SK-N-SH (cell line): ENCODE measurements around the gene SLC6A9. TPM values are rescaled to one million over a fixed set of nuclear protein-coding genes. Genes with fewer than 3 reads are reported as not detected.

Experiments
- CTCF ChIA-PET: fragments of 300-600, 350-600 bp; formaldehyde crosslinking; extraction: SDS; loops from one replicate; lab custom pipeline; 2021; lab: Yijun Ruan, JAX
- POLR2A ChIA-PET: fragments of 350-600 bp; sonication (Branson Sonifier 250); formaldehyde crosslinking; extraction: SDS; loops from one replicate; lab custom pipeline; 2020; ENCODE audit warnings: antibody characterized with exemption, inconsistent platforms; lab: Yijun Ruan, JAX
- DNase-seq: peaks from one replicate; pipeline ENCODE4 v3.0.0; 2012
- H2AFZ ChIP-seq: fragments of 200-600 bp; sonication (generic); 2 replicates; pipeline ENCODE4 v1.8.1; 2016; ENCODE audit warnings: antibody characterized with exemption, mild to moderate bottlenecking, low read depth
- H3F3A ChIP-seq: fragments of 200-600 bp; sonication (generic); replicated peaks from 2 replicates; pipeline ENCODE3; 2016; ENCODE audit warnings: antibody characterized with exemption, mild to moderate bottlenecking; ENCODE audit not compliant: insufficient read depth
- H3K27ac ChIP-seq, 2 experiments: fragments of 200-500 bp in 1 of 2; fragments of 200-600 bp in 1 of 2; sonication (Bioruptor generic) in 1 of 2; sonication (generic), shearing (Covaris generic) in 1 of 2; 2 replicates each; pipeline versions ENCODE4 v1.5.1 to v1.6.1; 2014 to 2016; ENCODE audit warnings: low read depth in 2 of 2, inconsistent platforms in 1 of 2, low read length in 1 of 2, mild to moderate bottlenecking in 1 of 2, mixed read lengths in 1 of 2
- H3K27me3 ChIP-seq: fragments of 200-600 bp; sonication (generic), shearing (Covaris generic); 2 replicates; pipeline ENCODE4 v1.6.1; 2016; ENCODE audit warnings: mixed run types; ENCODE audit not compliant: insufficient read depth
- H3K36me3 ChIP-seq, 2 experiments: fragments of 200-500 bp in 1 of 2; fragments of 200-600 bp in 1 of 2; sonication (Bioruptor generic) in 1 of 2; sonication (generic) in 1 of 2; replicated peaks in 1 of 2; 2 replicates each; pipeline versions ENCODE3 to v1.5.1; 2014 to 2016; ENCODE audit warnings: low read length in 1 of 2, mild to moderate bottlenecking in 1 of 2; ENCODE audit not compliant: insufficient read depth in 2 of 2, control insufficient read depth in 1 of 2
- H3K4me1 ChIP-seq, 2 experiments: fragments of 200-500 bp in 1 of 2; fragments of 200-600 bp in 1 of 2; sonication (Bioruptor generic) in 1 of 2; sonication (generic), shearing (Covaris generic) in 1 of 2; 2 replicates each; pipeline versions ENCODE4 v1.5.1 to v1.6.1; 2014 to 2016; ENCODE audit warnings: low read depth in 1 of 2, low read length in 1 of 2, mixed run types in 1 of 2; ENCODE audit not compliant: insufficient read depth in 2 of 2, control insufficient read depth in 1 of 2
- H3K4me2 ChIP-seq: fragments of 200-600 bp; sonication (generic), shearing (Covaris generic); 2 replicates; pipeline ENCODE4 v1.6.1; 2017; ENCODE audit warnings: mixed run types
- H3K4me3 ChIP-seq, 2 experiments: fragments of 200-500 bp in 1 of 2; fragments of 200-600 bp in 1 of 2; sonication (Bioruptor generic) in 1 of 2; sonication (generic), shearing (Covaris generic) in 1 of 2; 2 replicates each; pipeline versions ENCODE4 v1.5.1 to v1.8.1; 2014 to 2016; ENCODE audit warnings: low read depth in 2 of 2, inconsistent platforms in 1 of 2, low read length in 1 of 2, mild to moderate bottlenecking in 1 of 2, mixed read lengths in 1 of 2, moderate library complexity in 1 of 2
- H3K79me2 ChIP-seq: fragments of 200-600 bp; sonication (generic); 2 replicates; pipeline ENCODE4 v1.8.1; 2017; ENCODE audit warnings: mild to moderate bottlenecking; ENCODE audit not compliant: insufficient read depth
- H3K9ac ChIP-seq: fragments of 200-600 bp; sonication (generic); 2 replicates; pipeline ENCODE4 v1.6.1; 2017; ENCODE audit warnings: mixed run types
- H3K9me2 ChIP-seq: fragments of 200-600 bp; sonication (generic); 2 replicates; pipeline ENCODE4 v1.6.1; 2017; ENCODE audit warnings: mixed run types
- H3K9me3 ChIP-seq: fragments of 200-600 bp; sonication (generic); 2 replicates; pipeline ENCODE4 v1.6.1; 2017; ENCODE audit warnings: mixed run types, mild to moderate bottlenecking, moderate library complexity
- H4K20me1 ChIP-seq: fragments of 200-600 bp; sonication (generic); 2 replicates; pipeline ENCODE4 v1.6.1; 2017; ENCODE audit warnings: mild to moderate bottlenecking, mixed run types; ENCODE audit not compliant: insufficient read depth
- CTCF ChIP-seq: fragments of 200-600 bp; sonication (generic); IDR thresholded peaks from 2 replicates; pipeline ENCODE4 v1.6.1; 2017; ENCODE audit warnings: antibody characterized with exemption, mild to moderate bottlenecking, moderate library complexity
- ELF1 ChIP-seq: IDR thresholded peaks from 2 replicates; pipeline ENCODE4 v1.4.0; 2012
- FOSL2 ChIP-seq: IDR thresholded peaks from 2 replicates; pipeline ENCODE4 v1.4.0; 2012; ENCODE audit warnings: low read depth, mild to moderate bottlenecking, moderate library complexity, borderline replicate concordance
- GABPA ChIP-seq: IDR thresholded peaks from 2 replicates; pipeline ENCODE4 v1.4.0; 2012; ENCODE audit warnings: low read depth, mild to moderate bottlenecking
- GATA2 ChIP-seq: sonication (generic); formaldehyde crosslinking; IDR thresholded peaks from 2 replicates; pipeline ENCODE4 v1.5.0; 2020; ENCODE audit warnings: mild to moderate bottlenecking, missing genetic modification reagents
- MAX ChIP-seq: IDR thresholded peaks from 2 replicates; pipeline ENCODE4 v1.4.0; 2012; ENCODE audit warnings: low read depth
- MEF2A ChIP-seq: IDR thresholded peaks from 2 replicates; pipeline ENCODE4 v1.4.0; 2012; ENCODE audit warnings: low read depth, borderline replicate concordance
- MXI1 ChIP-seq: IDR thresholded peaks from 2 replicates; pipeline ENCODE4 v1.6.1; 2012; ENCODE audit warnings: mild to moderate bottlenecking, low read depth, low read length, improper control_type of control experiment
- NRF1 ChIP-seq: IDR thresholded peaks from 2 replicates; pipeline ENCODE4 v1.6.1; 2012; ENCODE audit warnings: low read depth, mild to moderate bottlenecking, low read length
- PBX3 ChIP-seq: IDR thresholded peaks from 2 replicates; pipeline ENCODE4; 2012
- POLR2AphosphoS5 ChIP-seq: IDR thresholded peaks from 2 replicates; pipeline ENCODE4 v1.6.1; 2012; ENCODE audit warnings: low read depth, low read length
- RXRA ChIP-seq: IDR thresholded peaks from 2 replicates; pipeline ENCODE4 v1.4.0; 2012; ENCODE audit warnings: low read depth, mild to moderate bottlenecking, borderline replicate concordance
- SMC3 ChIP-seq: IDR thresholded peaks from 2 replicates; pipeline ENCODE4 v1.6.1; 2012; ENCODE audit warnings: low read depth, low read length, improper control_type of control experiment
- TAF1 ChIP-seq: IDR thresholded peaks from 2 replicates; pipeline ENCODE4 v1.6.1; 2012; ENCODE audit warnings: low read depth, mild to moderate bottlenecking, low read length, moderate library complexity, borderline replicate concordance
- TCF12 ChIP-seq: IDR thresholded peaks from 2 replicates; pipeline ENCODE4 v1.4.0; 2012
- WGBS: methylation state at CpG from one replicate; pipeline ENCODE4 v1.1.6; 2017; ENCODE audit warnings: low lambda C conversion rate; 5-methylcytosine and 5-hydroxymethylcytosine counted together
- polyA plus RNA-seq, 3 experiments: library from polyadenylated mRNA; depleted of rRNA; stranded (reverse); fragments of >200 nt; gene quantifications; 2 replicates each; pipeline ENCODE4 v1.2.3, GENCODE V29; 2012
- TF ChIP-seq, protein P1 (sequence below): fragments of 150-350 bp; IDR thresholded peaks from 2 replicates; pipeline ENCODE4 v1.6.1; 2016; ENCODE audit warnings: mild to moderate bottlenecking, low read depth, low read length
- TF ChIP-seq, protein P2 (sequence below): fragments of 150-350 bp; IDR thresholded peaks from 2 replicates; pipeline ENCODE4 v1.6.1; 2017; ENCODE audit warnings: antibody characterized with exemption, low read length, low read depth, borderline replicate concordance
- TF ChIP-seq, protein P3 (sequence below): IDR thresholded peaks from 2 replicates; pipeline ENCODE4 v1.4.0; 2012; ENCODE audit warnings: low read depth, borderline replicate concordance

The SLC6A9 gene
- polyA plus RNA-seq, 1 of the 3 experiments (the other 2 are of a cell fraction): 3.9 TPM

DNA sequence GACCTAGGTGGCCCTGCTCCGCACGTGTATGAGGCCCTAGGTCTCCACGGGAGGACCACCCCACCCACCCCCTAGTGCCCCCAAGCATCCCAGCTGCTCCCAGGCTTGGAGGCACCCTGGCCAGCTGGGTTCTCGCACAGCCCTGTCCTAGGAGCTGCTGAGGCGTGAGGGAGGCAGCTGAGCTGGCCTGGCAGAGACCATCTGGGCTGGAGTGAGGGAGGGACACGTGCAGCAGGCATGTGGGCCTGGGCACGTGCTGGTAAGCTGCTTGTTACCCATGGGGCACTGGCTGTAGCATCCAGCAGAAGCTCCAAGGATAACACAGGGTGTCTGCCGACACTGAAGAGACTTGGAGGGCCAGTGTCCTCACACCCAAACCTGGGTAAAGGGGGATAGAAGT is 10.1 kb downstream of the SLC6A9 start:
- no peak overlapping the region for H2AFZ ChIP-seq
- no peak overlapping the region for H3K27ac ChIP-seq
- POLR2A ChIA-PET: no interaction called here
- H3K4me3 ChIP-seq: no peak overlapping the region
- H4K20me1 ChIP-seq: no peaks in the 10 kb centered on the region
- DNase-seq: no peak
- WGBS: 60% methylated on average over 1 of the region's 8 CpGs
- H3K9me2 ChIP-seq: no peaks in the 10 kb centered on the region
- no peaks in the 10 kb centered on the region for H3K9me3 ChIP-seq
- H3F3A ChIP-seq: no peaks in the 10 kb centered on the region
- TF ChIP-seq PBX3 (no peak), NRF1 (no peak), TCF12 (no peak), GATA2 (CRISPR knock-in tag) (no peak), CTCF (no peak), TAF1 (no peak), RXRA (no peak), SMC3 (no peak), ELF1 (no peak), MAX (no peak), GABPA (no peak), POLR2AphosphoS5 (no peak), MEF2A (no peak), FOSL2 (no peak), MXI1 (no peak)
- TF ChIP-seq, protein P1, sequence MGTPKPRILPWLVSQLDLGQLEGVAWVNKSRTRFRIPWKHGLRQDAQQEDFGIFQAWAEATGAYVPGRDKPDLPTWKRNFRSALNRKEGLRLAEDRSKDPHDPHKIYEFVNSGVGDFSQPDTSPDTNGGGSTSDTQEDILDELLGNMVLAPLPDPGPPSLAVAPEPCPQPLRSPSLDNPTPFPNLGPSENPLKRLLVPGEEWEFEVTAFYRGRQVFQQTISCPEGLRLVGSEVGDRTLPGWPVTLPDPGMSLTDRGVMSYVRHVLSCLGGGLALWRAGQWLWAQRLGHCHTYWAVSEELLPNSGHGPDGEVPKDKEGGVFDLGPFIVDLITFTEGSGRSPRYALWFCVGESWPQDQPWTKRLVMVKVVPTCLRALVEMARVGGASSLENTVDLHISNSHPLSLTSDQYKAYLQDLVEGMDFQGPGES: no peak
- TF ChIP-seq, protein P2, sequence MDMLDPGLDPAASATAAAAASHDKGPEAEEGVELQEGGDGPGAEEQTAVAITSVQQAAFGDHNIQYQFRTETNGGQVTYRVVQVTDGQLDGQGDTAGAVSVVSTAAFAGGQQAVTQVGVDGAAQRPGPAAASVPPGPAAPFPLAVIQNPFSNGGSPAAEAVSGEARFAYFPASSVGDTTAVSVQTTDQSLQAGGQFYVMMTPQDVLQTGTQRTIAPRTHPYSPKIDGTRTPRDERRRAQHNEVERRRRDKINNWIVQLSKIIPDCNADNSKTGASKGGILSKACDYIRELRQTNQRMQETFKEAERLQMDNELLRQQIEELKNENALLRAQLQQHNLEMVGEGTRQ: no peak
- TF ChIP-seq, protein P3, sequence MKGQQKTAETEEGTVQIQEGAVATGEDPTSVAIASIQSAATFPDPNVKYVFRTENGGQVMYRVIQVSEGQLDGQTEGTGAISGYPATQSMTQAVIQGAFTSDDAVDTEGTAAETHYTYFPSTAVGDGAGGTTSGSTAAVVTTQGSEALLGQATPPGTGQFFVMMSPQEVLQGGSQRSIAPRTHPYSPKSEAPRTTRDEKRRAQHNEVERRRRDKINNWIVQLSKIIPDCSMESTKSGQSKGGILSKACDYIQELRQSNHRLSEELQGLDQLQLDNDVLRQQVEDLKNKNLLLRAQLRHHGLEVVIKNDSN: no peak
- TF ChIP-seq, all 33 proteins: peak for 0
- no peaks in the 10 kb centered on the region for H3K27me3 ChIP-seq
- H3K4me2 ChIP-seq: no peak overlapping the region
- H3K36me3 ChIP-seq: no peaks in the 10 kb centered on the region
- H3K4me1 ChIP-seq: peaks cover 0 to 14% of the 10 kb centered on the region in 2 experiments; a peak in 1 of 4 replicates
- H3K79me2 ChIP-seq: no peaks in the 10 kb centered on the region
- H3K9ac ChIP-seq: no peak overlapping the region
- CTCF ChIA-PET: interaction anchor here (0.8 to 25.6 kb wide), 6 partner anchors 10 to 26 kb away, joined by 3 to 598 read pairs (median 6); partner anchors contain the start of gene CCDC24
